NCI-H2171 treated with DMSO at 0.1 percent for 48 hours (cell line): ENCODE data around the gene TRAPPC6A.

Experiments
- DNase-seq: peaks from one replicate; lab custom pipeline; 2025; lab: John Stamatoyannopoulos, UW

TRAPPC6A gene

GRCh38 chr19:45130236-45130635 lies 47.8 kb downstream of the TRAPPC6A start:
- no peak for DNase-seq

GRCh38 chr19:45128806-45129205 lies 49.2 kb downstream of the TRAPPC6A start:
- no peak for DNase-seq

DNA sequence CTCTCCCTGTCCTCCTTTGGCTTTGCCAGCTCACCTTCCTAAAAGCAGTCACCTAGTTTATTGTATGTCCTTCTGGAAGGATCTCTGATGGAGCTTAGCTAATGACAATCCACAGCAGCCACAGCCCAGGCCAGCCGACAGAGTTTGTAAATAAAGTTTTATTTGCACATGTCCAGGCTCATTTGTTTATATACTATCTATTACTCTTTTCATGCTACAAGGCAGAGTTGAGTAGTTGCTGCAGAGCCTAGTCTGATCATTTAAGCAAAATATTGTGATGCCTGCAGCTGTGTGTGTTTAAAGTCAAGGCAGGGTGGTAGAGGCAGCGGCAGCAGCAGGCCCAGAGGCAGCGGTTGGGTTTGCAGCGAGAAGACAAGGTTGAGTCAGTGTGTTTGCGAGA lies 49.9 kb downstream of the TRAPPC6A start:
- DNase-seq = no peak

GRCh38 chr19:45126654-45127053 lies 51.4 kb downstream of the TRAPPC6A start:
- DNase-seq = no peak

DNA sequence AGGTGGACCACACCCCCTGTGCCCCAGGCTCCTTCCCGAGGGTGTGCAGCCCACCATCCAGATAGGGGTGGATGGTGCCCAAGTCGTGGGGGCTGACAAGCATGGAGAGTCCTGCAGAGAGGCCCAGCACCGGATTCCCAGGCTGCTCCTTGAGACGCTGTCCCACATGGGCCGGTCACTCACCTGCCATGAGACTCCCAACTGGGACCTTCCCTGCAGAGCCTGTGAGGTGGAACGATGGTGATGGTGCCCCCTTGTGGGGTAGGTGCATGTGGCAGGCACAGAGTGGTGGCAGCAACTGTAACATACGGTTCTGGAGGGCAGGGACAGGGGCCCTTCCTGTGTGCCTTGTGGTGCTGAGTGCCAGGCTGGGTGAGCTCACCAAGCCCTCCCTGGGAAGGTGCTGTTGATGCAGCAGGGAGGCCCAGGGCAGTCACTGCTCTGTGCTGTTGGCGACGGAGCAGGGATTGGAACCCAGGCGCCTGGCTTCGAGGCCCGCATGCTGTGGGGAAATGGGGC lies 52.0 kb downstream of the TRAPPC6A start:
- peak; percentile 17 for DNase-seq

- no peak for DNase-seq
Measured at GRCh38 chr19:45125360-45125759, 52.7 kb downstream of the TRAPPC6A start.

- DNase-seq = no peak
Measured at GRCh38 chr19:45124021-45124420, 54.0 kb downstream of the TRAPPC6A start.

DNA sequence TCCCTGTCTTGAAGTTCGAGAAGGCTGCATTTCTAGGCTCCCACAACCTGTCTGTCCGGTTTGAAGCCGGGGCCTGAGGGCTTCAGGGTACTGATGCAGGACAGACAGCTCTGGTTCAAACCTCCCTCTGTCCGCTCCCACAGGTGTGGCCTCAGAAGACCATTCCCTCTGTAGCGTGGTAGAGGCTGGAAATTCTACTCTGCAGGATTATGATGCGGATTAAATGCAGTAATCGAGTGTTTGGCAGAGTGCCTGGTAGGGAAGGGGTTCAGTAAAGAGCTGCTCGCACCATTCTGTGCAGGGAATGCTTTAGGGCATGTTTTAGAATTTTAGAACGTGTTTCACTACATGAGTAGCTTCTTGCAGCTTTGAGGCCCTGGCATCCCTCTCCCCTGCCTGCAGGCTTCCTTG lies 54.6 kb downstream of the TRAPPC6A start:
- DNase-seq = peak; percentile 63

DNA sequence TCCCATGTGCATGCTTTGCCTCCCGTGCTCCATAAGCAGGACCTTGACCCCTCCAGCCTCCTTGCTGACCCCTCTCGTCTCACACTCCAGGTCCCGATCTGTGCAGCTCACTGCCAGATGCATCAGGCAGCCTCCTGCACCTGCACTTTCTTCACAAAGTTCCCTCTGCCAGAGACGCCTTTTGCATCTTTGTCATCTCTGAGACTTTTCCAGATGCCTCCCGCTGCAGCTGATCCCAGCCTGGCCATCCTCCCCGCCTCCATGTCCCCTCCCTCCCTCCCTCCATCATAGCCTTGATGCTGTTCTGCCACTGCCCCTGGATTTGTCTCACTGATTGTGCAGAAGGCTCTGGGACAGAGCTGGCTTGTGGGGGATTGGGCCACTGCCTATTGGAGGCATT lies 55.2 kb downstream of the TRAPPC6A start:
- no peak for DNase-seq

- DNase-seq = no peak
Measured at GRCh38 chr19:45121827-45122345, 56.2 kb downstream of the TRAPPC6A start.

GRCh38 chr19:45119582-45119981 lies 58.5 kb downstream of the TRAPPC6A start:
- DNase-seq = peak; percentile 18

DNA sequence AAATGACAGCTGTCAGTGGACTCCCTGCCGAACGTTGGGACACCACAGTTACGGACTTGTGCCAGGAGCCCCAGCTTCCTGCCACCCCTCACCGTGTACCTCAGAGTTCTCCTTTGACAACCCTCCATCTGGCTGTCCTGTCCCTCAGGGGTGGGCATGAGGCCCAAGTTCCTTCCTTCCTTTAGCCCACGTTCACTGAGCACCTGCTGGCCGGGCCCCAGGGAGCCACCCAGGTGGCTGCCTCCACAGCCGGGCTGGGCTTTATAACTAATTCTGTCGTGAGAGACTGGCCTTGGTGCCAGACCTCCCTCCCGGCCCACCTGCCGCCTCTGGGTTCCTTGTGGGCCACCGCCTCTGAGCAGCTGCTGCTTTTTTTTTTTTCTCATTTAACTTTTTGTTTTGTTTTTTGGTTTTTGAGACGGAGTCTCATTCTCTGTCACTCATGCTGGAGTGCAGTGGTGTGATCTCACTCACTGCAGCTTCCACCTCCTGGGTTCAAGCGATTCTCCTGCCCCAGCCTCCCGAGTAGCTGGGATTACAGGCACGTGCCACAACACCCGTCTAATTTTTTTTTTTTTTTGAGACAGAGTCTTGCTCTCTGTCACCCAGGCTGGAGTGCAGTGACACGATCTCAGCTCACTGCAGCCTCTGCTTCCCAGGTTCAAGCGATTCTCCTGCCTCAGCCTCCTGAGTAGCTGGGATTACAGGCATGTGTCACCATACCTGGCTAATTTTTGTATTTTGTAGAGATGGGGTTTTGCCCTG lies 59.3 kb downstream of the TRAPPC6A start:
- peak; percentile 88 for DNase-seq

DNA sequence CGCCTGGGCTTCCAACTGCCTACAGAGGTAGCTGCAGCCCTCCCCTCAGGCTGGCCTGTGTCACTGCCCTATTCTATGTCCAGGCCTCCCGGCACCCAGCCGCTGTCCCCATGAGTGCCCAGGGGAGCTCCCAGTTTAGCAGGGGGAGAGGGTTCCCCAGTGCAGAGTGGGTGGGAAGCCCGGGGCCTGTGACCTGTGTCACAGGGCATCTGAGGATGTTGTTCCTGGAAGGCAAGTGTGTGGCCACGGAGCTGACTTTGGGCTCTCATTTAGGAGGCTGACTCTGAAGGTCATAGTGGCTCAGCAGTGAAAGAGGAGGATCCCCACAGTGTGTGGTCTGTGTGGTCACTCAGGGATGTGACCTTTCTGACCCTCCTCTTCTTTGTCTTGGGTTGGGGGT lies 59.9 kb downstream of the TRAPPC6A start:
- DNase-seq = no peak

- no peak for DNase-seq
Measured at GRCh38 chr19:45117671-45118070, 60.4 kb downstream of the TRAPPC6A start.

DNA sequence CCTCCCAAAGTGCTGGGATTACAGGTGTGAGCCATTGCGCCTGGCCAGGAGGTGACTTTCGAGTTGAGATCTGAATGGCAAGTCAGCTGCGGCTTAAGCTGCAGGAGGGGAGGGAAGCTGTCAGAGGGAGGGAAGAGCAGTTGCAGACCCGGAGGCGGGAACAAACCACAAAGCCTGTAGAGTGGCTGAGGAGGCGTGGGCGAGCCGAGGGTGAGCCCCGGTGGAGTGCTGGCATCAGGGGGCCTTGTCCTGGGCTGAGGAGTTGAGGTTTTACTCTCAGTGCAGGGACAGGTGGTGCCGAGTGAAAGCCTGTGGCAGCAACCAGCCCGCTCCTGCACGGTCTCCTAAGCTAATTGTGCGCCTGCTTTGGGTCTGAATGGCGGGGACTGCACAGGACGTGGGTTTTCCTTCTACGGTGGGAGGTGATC lies 60.9 kb downstream of the TRAPPC6A start:
- peak; percentile 81 for DNase-seq

DNA sequence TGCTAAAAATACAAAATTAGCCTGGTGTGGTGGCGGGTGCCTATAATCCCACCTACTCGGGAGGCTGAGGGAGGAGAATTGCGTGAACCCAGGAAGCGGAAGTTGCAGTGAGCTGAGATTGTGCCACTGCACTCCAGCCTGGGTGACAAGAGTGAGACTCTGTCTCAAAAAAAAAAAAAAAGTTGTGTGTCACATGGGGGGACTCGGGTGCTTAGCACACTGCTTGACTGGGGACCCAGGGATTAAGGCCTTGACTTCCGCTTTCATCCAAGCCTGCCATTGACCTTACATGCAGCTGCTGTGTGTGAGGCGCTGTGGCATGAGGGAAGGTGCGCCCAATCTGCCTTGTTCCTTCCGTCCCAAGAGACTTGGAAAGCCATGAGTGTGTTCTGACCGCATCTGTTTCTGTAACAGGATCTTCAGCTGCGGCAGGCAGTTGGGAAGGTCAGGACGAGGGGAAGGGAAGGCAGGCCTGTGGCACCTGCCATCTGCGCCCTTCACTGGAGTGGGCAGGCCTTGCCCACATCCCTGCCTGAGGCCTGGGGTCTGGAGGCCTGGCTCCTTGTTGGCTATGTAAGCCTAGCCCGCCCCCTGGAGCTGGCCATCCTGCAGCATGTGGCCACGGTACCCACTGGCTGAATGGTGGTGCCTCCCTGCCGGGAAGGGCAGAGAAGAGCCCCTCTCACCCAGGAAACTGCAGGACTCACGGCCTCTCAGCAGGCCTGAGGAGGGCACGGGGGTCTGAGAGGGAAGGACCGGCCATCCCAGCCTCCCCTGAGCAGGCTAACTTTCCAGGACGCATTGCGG lies 62.0 kb downstream of the TRAPPC6A start:
- DNase-seq = peak; percentile 96

GRCh38 chr19:45114116-45114515 lies 63.9 kb downstream of the TRAPPC6A start:
- peak; percentile 87 for DNase-seq

DNA sequence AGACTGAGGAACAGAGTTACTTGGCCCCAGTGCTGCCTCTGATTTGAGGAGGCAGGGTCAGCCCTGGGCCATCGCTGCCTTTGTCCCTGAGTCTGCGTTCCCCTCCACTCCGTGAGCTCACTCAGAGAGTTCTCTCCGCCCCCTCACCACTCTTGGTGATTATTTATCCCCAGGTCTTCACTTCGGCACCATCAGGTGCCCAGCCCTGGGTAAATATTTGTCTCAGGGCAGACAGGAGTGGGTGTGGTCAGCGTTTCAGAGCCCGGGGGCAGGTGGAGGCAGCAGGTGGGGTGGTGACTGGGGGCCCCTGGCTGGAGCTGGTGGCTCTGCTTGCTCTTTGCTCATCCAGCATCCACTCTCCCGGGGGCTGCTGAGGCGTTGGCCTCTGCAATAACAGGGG lies 64.4 kb downstream of the TRAPPC6A start:
- DNase-seq = peak; percentile 86
